Astrocyte of the cerebellum (primary cell): ENCODE results near the gene PLCL1.

ENCODE experiments used
- DNase-seq: peaks from one replicate; pipeline ENCODE4 v3.0.0-alpha.2; 2011; ENCODE audit warnings: low read depth
- H3K4me3 ChIP-seq: 2 replicates; pipeline ENCODE4 v1.5.1; 2011; ENCODE audit warnings: mild to moderate bottlenecking, low read depth, low read length, moderate library complexity
- in situ Hi-C: cut with HindIII; loops from 2 replicates; pipeline ENCODE4 v1.10.0; 2017; ENCODE audit warnings: low sequenced_read_pairs
- TF ChIP-seq, protein P1 (sequence below): IDR thresholded peaks from 2 replicates; pipeline ENCODE4 v1.5.1; 2012; ENCODE audit warnings: low read length, low read depth, moderate library complexity, mild to moderate bottlenecking; ENCODE audit errors: missing control alignments

Gene PLCL1

DNA sequence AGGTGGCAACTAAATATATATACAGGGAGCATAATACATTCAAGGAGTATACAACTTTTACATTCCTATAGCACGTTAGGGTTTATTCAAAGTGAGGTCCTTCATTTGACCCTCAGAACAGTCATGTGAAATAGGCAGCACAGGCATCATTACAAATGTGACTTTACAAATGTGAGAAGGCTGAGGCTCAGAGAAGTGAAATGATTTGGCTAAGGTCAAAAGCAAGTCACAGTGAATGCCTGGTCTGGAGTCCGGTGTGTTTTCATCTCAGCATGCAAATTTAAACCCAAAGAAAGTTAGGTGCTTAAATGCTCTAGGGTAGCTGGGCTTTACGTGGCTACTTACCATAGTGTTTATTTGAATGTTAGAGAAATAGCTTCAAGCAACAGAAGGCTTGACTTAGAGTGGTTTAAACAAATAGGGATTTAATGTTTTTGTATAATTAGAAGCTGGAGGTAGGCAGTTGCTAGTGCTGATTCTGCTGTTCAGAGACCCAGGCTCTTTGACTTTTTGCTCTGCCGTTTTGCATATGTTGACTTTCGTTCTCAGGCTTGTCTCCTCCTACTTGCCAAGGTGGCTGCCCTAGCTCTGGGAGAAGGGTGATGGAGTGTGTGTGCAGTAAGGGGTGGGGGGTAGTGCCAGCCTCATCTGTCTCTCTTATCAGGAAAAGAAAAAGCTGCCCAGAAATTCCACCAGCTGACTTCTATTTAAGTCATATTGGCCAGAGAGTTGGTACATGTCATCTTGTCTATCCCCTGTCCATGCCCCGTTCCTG, 89.2 kb downstream of the PLCL1 start:
- DNase-seq: no peak
- in situ Hi-C loops: no loop called here
- H3K4me3 ChIP-seq: no peak overlapping the region
- TF ChIP-seq, protein P1, sequence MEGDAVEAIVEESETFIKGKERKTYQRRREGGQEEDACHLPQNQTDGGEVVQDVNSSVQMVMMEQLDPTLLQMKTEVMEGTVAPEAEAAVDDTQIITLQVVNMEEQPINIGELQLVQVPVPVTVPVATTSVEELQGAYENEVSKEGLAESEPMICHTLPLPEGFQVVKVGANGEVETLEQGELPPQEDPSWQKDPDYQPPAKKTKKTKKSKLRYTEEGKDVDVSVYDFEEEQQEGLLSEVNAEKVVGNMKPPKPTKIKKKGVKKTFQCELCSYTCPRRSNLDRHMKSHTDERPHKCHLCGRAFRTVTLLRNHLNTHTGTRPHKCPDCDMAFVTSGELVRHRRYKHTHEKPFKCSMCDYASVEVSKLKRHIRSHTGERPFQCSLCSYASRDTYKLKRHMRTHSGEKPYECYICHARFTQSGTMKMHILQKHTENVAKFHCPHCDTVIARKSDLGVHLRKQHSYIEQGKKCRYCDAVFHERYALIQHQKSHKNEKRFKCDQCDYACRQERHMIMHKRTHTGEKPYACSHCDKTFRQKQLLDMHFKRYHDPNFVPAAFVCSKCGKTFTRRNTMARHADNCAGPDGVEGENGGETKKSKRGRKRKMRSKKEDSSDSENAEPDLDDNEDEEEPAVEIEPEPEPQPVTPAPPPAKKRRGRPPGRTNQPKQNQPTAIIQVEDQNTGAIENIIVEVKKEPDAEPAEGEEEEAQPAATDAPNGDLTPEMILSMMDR: no peak

DNA sequence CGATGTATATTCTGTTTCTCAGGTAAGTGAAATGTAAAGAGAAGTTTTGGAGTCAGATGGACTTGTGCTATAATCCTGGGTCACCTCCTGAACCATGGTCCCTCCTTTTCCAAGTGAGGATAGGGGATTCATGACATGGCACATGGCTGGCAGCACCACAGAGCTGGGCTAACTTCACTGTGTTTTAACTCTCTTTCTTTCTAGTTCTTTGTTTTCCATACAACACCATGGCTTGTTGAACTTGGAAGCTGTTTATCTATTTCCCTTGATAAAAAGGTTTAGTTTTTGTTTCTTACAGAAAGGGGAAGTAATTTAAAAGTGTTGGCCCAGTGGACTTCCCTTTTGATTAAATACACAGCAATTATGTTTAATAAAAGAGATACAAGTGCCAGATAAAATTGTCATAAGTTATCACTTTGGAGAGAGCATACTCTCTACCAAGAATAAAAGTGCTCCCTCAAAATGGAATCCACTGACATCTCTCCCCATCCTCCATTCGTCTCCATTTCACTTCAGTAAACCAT, 90.4 kb downstream of the PLCL1 start:
- in situ Hi-C loops: no loop called here
- DNase-seq: no peak
- TF ChIP-seq, protein P1: no peak
- H3K4me3 ChIP-seq: no peak overlapping the region

DNA sequence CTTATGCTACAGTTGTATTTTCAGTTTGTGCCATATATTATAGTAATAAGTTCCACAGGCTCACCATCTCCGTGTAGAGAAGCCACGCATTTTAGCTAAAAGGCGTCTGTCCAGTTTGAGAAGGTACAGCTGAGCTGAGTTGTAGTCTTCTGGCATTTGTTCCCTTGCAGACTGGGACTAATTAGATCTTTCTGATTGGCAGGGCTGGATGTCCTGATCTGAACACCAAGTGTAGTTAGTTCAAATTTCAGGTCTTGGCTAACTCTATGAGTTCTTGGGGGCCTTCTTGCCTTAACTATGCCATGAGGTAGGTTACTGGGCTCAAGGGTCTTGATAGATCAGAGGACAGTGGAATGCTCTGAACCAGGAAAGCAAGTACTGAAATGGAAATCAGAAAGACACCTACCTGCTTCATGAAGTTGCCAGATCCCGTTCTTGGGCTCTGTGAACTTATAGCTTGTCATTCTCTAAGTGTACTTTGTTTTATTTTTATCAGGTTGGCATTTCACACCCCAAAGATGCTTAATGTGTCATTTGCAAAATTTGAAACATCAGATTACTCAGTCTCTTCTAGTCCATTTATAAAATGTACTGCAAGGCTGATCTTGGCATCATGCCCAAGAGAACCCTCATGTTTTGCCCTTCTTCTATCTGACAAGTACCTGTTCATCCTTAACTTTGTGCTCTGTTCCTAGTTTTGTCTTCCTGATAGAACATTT, 93.7 kb downstream of the PLCL1 start:
- no peak overlapping the region for H3K4me3 ChIP-seq
- in situ Hi-C loops: no loop called here
- TF ChIP-seq, protein P1: no peak
- DNase-seq: no peak

DNA sequence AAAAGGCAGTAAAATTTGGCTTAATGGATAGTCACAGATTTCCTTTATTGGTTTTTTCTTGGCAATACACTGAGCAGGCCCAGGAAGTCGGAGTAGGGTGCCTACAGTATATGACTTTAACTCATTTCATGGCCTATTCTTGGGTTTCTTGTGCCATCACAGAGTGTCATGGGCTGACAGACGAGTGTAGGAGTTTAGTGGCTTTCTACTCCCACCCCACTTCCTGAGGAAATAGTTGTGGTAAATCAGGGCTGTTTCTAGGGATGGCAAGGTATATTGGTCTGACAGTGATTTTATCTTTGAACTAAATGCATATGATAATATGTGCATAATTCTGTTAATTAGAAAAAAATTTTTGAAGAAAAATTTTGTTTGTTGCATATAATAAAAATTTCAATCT, 100.1 kb downstream of the PLCL1 start:
- DNase-seq: no peak
- in situ Hi-C loops: no loop called here
- TF ChIP-seq, protein P1: no peak
- H3K4me3 ChIP-seq: no peak overlapping the region

DNA sequence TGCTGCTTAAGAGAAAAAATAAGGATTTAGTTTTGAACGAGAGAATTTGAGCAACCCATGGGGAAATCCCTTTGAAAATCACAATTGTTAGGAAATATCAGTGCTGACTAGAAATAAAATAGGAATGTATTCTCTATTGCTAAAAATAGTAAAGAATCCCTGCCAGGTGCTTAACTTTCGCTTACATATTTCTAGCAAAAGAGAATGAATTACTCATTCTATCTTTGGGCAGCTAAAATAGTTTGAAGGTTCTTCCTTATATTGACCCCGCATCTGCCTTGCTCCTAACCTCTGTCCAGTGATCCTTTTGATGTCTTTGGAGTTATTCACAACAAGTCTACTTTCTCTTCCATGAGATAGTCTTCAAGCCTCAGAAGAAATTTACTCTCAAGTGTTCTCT, 103.8 kb downstream of the PLCL1 start:
- DNase-seq: no peak

More for the DNA sequence above, 103.8 kb downstream of the PLCL1 start:
- H3K4me3 ChIP-seq: no peak overlapping the region
- TF ChIP-seq, protein P1: no peak
- in situ Hi-C loops: no loop called here
